ENCODE measurements around the gene DLG4. TPM values are rescaled to one million over a fixed set of nuclear protein-coding genes. Genes with fewer than 3 reads are reported as not detected.
"Not testable (repeated sequence)": the region's sequence is repeated elsewhere in the genome, so short reads cannot be mapped to it uniquely, and the experiment has no call there.

Gene DLG4
- total and polyA plus RNA-seq, 2 donors (not counting 3 experiments of a cell fraction or from before 2014, with no cell fraction given): 14.9 to 34.6 TPM

GRCh38 chr17:7169565-7169908, 50.1 kb downstream of the DLG4 start:
- H4K20me1 ChIP-seq (replicated peaks; ENCODE audit: control insufficient read depth, extremely low read depth, insufficient read depth, low read length); POLR2A ChIA-PET; intact Hi-C loops (cut with micrococcal nuclease); H3K4me3 ChIP-seq (replicated peaks in 1 of 3; ENCODE audit: insufficient read depth in 1 of 3, low read depth in 1 of 3, low read length in 3 of 3); BruUV-seq (replicated peaks); H3K79me2 ChIP-seq (ENCODE audit: control insufficient read depth, insufficient read depth, low read length); H3K9ac ChIP-seq (replicated peaks; ENCODE audit: extremely low read depth, insufficient read depth, low read length); H3K27ac ChIP-seq (ENCODE audit: insufficient read depth, low read depth, low read length); H3K4me1 ChIP-seq (ENCODE audit: control insufficient read depth, extremely low read depth, insufficient read depth, low read length); H3K9me1 ChIP-seq (replicated peaks; ENCODE audit: control insufficient read depth, extremely low read depth, insufficient read depth, low read length); H3K36me3 ChIP-seq (ENCODE audit: control insufficient read depth in 2 of 2, extremely low read depth in 1 of 2, insufficient read depth in 2 of 2, low read length in 2 of 2); H3K9me3 ChIP-seq (replicated peaks; ENCODE audit: control insufficient read depth, insufficient read depth, low read length); dilution Hi-C loops (cut with MboI; ENCODE audit: extremely low pct_ligation_motif_present, low sequenced_read_pairs); H3K27me3 ChIP-seq (ENCODE audit: control insufficient read depth in 2 of 2, insufficient read depth in 2 of 2, low read length in 2 of 2); H3K4me2 ChIP-seq (ENCODE audit: insufficient read depth, low read length); H2AFZ ChIP-seq (ENCODE audit: low read depth, low read length); DNase-seq (ENCODE audit: low read depth, low spot score); FAIRE-seq: not testable (repeated sequence)
- CTCF ChIA-PET: interaction anchor here (0.6 to 1.7 kb wide), 5 partner anchors 8 to 124 kb away, joined by 3 to 5 read pairs (median 3); no protein-coding TSS in a partner anchor

- H3K36me3 ChIP-seq (ENCODE audit: control insufficient read depth in 2 of 2, extremely low read depth in 1 of 2, insufficient read depth in 2 of 2, low read length in 2 of 2); dilution Hi-C loops (cut with MboI; ENCODE audit: extremely low pct_ligation_motif_present, low sequenced_read_pairs); intact Hi-C loops (cut with micrococcal nuclease); FAIRE-seq; H3K27me3 ChIP-seq (ENCODE audit: control insufficient read depth in 2 of 2, insufficient read depth in 2 of 2, low read length in 2 of 2); H2AFZ ChIP-seq (ENCODE audit: low read depth, low read length); H3K27ac ChIP-seq (ENCODE audit: insufficient read depth, low read depth, low read length); BruUV-seq (replicated peaks); DNase-seq (ENCODE audit: low read depth, low spot score); H3K9me3 ChIP-seq (replicated peaks; ENCODE audit: control insufficient read depth, insufficient read depth, low read length); H3K4me1 ChIP-seq (ENCODE audit: control insufficient read depth, extremely low read depth, insufficient read depth, low read length); H4K20me1 ChIP-seq (replicated peaks; ENCODE audit: control insufficient read depth, extremely low read depth, insufficient read depth, low read length); POLR2A ChIA-PET; H3K9me1 ChIP-seq (replicated peaks; ENCODE audit: control insufficient read depth, extremely low read depth, insufficient read depth, low read length); H3K79me2 ChIP-seq (ENCODE audit: control insufficient read depth, insufficient read depth, low read length); H3K4me2 ChIP-seq (ENCODE audit: insufficient read depth, low read length); H3K4me3 ChIP-seq (replicated peaks in 1 of 3; ENCODE audit: insufficient read depth in 1 of 3, low read depth in 1 of 3, low read length in 3 of 3); H3K9ac ChIP-seq (replicated peaks; ENCODE audit: extremely low read depth, insufficient read depth, low read length): not testable (repeated sequence)
- CTCF ChIA-PET: interaction anchor here (1.0 to 1.7 kb wide), 5 partner anchors 8 to 124 kb away, joined by 3 to 5 read pairs (median 3); no protein-coding TSS in a partner anchor
Observed at GRCh38 chr17:7168841-7169564, 50.6 kb downstream of the DLG4 start.

All from endothelial cell of umbilical vein (primary cell).